Loucy (cell line): ENCODE measurements around the gene PPFIBP1.

Source experiments
- EZH2phosphoT487 ChIP-seq: fragments of 200-600 bp; IDR thresholded peaks from 2 replicates; pipeline ENCODE4 v1.6.1; 2018; ENCODE audit warnings: antibody characterized with exemption, mild to moderate bottlenecking, moderate library complexity, borderline replicate concordance
- TF ChIP-seq, protein P1 (sequence below): fragments of 200-600 bp; sonication (generic); conservative IDR thresholded peaks from 2 replicates; pipeline ENCODE4 v1.5.1; 2014; ENCODE audit warnings: mild to moderate bottlenecking, antibody characterized with exemption, low read length

DNA sequence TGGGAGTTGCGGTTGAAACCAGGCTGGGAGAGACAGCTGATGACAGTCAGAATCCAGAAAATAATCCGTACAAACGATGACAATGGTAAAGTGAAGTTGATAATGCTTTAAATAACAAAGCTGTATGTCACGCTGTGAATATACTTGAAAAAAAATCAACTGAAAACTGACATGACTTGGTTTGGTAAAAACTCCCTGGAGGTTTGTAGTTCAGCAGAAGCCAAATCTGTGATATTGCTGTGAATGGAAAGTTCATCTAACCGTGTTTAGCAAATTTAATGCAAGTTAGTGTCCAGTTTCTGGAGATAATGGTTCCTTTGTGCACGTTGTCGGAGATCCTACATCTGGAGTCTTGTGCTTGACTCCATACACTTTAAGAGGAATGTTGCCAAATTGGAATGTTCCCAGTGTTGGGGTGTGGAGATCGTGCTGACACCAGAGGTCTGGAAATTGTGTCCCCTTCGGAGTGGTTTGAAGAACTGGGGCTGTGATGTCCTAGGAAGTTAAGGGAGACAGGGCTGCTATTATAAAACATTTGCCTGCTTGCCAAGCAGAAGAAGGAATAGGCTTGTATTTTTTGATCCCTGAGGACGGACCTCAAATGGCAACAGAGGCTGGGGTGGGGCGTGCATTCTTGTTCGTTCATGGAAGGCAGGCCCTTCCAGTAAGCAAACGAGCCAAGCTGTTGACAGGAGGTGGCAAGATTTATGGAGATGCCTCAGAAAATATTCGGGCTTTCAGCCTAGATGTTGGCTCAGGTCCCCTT, 30.6 kb downstream of the PPFIBP1 start:
- TF ChIP-seq, protein P1, sequence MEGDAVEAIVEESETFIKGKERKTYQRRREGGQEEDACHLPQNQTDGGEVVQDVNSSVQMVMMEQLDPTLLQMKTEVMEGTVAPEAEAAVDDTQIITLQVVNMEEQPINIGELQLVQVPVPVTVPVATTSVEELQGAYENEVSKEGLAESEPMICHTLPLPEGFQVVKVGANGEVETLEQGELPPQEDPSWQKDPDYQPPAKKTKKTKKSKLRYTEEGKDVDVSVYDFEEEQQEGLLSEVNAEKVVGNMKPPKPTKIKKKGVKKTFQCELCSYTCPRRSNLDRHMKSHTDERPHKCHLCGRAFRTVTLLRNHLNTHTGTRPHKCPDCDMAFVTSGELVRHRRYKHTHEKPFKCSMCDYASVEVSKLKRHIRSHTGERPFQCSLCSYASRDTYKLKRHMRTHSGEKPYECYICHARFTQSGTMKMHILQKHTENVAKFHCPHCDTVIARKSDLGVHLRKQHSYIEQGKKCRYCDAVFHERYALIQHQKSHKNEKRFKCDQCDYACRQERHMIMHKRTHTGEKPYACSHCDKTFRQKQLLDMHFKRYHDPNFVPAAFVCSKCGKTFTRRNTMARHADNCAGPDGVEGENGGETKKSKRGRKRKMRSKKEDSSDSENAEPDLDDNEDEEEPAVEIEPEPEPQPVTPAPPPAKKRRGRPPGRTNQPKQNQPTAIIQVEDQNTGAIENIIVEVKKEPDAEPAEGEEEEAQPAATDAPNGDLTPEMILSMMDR: no peak
- TF ChIP-seq EZH2phosphoT487: no peak
